ENCODE measurements around the gene ZRANB3.

DNA sequence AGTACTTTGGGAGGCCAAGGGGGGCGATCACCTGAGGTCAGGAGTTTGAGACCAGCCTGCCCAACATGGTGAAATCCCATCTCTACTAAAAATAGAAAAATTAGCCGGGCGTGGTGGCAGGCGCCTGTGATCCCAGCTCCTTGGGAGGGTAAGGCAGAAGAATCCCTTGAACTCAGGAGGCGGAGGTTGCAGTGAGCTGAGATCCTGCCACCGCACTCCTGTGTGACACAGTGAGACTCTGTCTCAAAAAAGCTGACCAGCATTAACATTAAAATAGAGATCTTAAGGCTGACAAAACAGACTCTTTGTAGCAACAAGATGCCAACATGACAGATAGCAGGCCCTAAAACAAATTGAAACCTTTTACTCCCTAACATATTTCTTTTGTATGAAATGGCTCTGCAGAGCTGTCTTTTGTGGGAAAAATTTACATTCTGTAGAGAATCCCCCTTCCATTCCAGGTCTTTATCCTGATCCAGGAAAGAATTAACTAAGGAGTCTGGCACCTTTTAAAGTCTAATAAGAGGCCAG is 265.0 kb downstream of the ZRANB3 start:
- TF ChIP-seq, protein P1, sequence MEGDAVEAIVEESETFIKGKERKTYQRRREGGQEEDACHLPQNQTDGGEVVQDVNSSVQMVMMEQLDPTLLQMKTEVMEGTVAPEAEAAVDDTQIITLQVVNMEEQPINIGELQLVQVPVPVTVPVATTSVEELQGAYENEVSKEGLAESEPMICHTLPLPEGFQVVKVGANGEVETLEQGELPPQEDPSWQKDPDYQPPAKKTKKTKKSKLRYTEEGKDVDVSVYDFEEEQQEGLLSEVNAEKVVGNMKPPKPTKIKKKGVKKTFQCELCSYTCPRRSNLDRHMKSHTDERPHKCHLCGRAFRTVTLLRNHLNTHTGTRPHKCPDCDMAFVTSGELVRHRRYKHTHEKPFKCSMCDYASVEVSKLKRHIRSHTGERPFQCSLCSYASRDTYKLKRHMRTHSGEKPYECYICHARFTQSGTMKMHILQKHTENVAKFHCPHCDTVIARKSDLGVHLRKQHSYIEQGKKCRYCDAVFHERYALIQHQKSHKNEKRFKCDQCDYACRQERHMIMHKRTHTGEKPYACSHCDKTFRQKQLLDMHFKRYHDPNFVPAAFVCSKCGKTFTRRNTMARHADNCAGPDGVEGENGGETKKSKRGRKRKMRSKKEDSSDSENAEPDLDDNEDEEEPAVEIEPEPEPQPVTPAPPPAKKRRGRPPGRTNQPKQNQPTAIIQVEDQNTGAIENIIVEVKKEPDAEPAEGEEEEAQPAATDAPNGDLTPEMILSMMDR (conservative IDR thresholded peaks at IDR 0.05; ENCODE audit: low read length) = no peak
- no peak for TF ChIP-seq EZH2phosphoT487 (IDR thresholded peaks at IDR 0.05; ENCODE audit: borderline replicate concordance)
